Lower leg skin (tissue), 4 donors: ENCODE measurements around the gene ILKAP. TPM values are rescaled to one million over a fixed set of nuclear protein-coding genes. Genes with fewer than 3 reads are reported as not detected.

Experiments used
- DNase-seq, 2 donors: peaks; one replicate each; pipeline ENCODE4 v3.0.0-alpha.2; 2019; ENCODE audit warnings: low spot score in 2 of 2
- H3K4me3 ChIP-seq: fragments of 200-600 bp; sonication (generic); 2 replicates; pipeline ENCODE4 v1.5.1; 2017; ENCODE audit warnings: mild to moderate bottlenecking, low read depth; ENCODE audit not compliant: poor library complexity, severe bottlenecking
- POLR2A ChIP-seq, 2 donors: fragments of 450-650 bp; IDR thresholded peaks; one replicate each; pipeline ENCODE4 v1.6.1; 2016 to 2017; ENCODE audit warnings: antibody characterized with exemption in 2 of 2, mild to moderate bottlenecking in 1 of 2, moderate library complexity in 1 of 2
- WGBS, 2 donors: methylation state at CpG; one replicate each; pipeline ENCODE4 v1.1.5; 2018; 5-methylcytosine and 5-hydroxymethylcytosine counted together
- intact Hi-C: fragments of 100-400 bp; cut with DNase I; formaldehyde crosslinking; loops from one replicate; pipeline ENCODE4 v1.15.0; 2023; ENCODE audit warnings: low total_unique reads
- total RNA-seq, 4 donors: library from RNA; depleted of rRNA; stranded (reverse); fragments of >200 nt; gene quantifications; one replicate each; pipeline ENCODE4 v1.1.0, GENCODE V29; 2016
- TF ChIP-seq, protein P1 (sequence below), 3 donors: fragments of 450-650 bp; IDR thresholded peaks; one replicate each; pipeline ENCODE4 v1.5.1; 2016; ENCODE audit warnings: antibody characterized with exemption in 3 of 3, mild to moderate bottlenecking in 3 of 3, moderate library complexity in 2 of 3

The ILKAP gene
- total RNA-seq, 4 donors from 2014 or later = 22.8 to 73.5 (median 32.1) TPM

DNA sequence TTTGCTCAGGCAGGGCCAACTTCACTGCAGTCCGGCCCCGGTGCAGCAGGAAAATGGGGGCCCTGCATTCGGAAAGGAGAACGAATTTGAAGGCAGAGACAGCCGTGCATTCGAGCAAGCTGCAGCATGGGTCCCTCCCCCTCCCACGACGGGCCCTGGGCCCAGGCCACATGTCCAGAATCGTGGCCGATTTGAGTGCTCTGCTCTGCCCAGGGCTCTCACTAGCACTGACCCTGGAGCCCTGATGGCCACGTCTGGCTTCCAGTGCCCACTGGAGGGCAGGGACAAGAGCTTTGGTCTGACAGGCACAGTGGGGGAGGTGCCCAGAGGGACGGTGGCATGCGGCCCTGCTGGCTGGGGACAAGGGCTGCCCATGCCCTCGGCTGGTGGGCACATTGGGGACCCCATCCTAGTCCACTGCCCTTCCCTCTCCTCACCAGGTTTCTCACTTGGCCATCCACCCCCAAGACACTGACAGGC is 79.5 kb downstream of the ILKAP start:
- DNase-seq = no peak
- H3K4me3 ChIP-seq = no peak overlapping the region
- TF ChIP-seq, protein P1, sequence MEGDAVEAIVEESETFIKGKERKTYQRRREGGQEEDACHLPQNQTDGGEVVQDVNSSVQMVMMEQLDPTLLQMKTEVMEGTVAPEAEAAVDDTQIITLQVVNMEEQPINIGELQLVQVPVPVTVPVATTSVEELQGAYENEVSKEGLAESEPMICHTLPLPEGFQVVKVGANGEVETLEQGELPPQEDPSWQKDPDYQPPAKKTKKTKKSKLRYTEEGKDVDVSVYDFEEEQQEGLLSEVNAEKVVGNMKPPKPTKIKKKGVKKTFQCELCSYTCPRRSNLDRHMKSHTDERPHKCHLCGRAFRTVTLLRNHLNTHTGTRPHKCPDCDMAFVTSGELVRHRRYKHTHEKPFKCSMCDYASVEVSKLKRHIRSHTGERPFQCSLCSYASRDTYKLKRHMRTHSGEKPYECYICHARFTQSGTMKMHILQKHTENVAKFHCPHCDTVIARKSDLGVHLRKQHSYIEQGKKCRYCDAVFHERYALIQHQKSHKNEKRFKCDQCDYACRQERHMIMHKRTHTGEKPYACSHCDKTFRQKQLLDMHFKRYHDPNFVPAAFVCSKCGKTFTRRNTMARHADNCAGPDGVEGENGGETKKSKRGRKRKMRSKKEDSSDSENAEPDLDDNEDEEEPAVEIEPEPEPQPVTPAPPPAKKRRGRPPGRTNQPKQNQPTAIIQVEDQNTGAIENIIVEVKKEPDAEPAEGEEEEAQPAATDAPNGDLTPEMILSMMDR (IDR thresholded peaks at IDR 0.05) = no peak
- no peak for TF ChIP-seq POLR2A (IDR thresholded peaks at IDR 0.05)
- WGBS, 2 donors = 68 to 71% methylated on average over 9 to 14 of the region's 14 CpGs
- intact Hi-C loops = no loop called here

GRCh38 chr2:238123218-238123971 is 80.1 kb downstream of the ILKAP start:
- intact Hi-C loops = no loop called here
- 80 to 82% methylated on average over 17 to 20 of the region's 22 CpGs for WGBS, 2 donors
- H3K4me3 ChIP-seq = no peak overlapping the region
- TF ChIP-seq, protein P1 (IDR thresholded peaks at IDR 0.05) = no peak
- no peak for TF ChIP-seq POLR2A (IDR thresholded peaks at IDR 0.05)
- DNase-seq = no peak

- intact Hi-C loops = no loop called here
- TF ChIP-seq, protein P1 (IDR thresholded peaks at IDR 0.05) = no peak
- WGBS, 2 donors = 81 to 82% methylated on average over 21 to 29 of the region's 29 CpGs
- DNase-seq = no peak
- no peak overlapping the region for H3K4me3 ChIP-seq
Measured at GRCh38 chr2:238122287-238123217, 80.9 kb downstream of the ILKAP start.

DNA sequence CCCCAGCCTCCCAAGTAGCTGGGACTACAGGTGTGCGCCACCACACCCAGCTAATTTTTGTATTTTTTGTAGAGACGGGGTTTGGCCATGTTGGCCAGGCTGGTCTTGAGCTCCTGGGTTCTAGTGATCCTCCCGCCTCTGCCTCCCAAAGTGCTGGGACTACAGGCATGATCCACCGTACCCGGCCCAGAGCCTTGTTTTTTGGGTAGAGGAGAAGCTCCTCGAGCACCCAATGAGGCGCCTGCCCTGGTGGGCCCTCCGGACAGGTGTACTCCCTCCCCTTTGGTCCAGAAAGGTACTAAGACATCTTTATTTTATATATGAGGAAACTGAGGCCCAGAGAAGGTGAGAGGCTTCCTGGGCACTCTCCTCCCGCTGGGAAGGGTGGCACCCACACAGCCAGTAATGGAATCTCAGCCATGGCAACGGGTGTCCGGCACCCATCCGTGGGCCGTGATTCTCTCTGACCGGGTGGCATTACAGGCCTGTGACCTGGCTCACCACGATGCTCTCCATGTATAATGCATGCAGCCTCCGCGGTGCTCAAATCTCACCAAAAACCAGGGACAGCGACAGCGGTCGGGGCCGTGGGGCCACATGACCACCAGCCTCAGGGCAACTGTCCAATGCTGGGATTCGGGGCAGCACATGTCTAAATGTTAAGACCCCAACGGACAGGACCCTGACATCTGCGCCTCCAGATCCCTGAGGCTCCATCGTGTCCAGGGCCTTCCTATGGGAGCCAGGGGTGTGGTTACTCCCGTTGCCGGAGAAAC is 81.8 kb downstream of the ILKAP start:
- DNase-seq = no peak

More for the DNA sequence above, 81.8 kb downstream of the ILKAP start:
- H3K4me3 ChIP-seq = no peak overlapping the region
- 84 to 92% methylated on average over 24 to 27 of the region's 27 CpGs for WGBS, 2 donors
- no peak for TF ChIP-seq POLR2A (IDR thresholded peaks at IDR 0.05)
- TF ChIP-seq, protein P1 (IDR thresholded peaks at IDR 0.05) = no peak
- intact Hi-C loops = no loop called here
